ENCODE results near the gene CDH4. TPM values are rescaled to one million over a fixed set of nuclear protein-coding genes. Genes with fewer than 3 reads are reported as not detected.

CDH4 gene
- polyA plus RNA-seq, 2 donors: 0.02 to 0.05 TPM

- Histone ChIP-seq H3K9me3 (ENCODE audit: control insufficient read depth in 2 of 2, insufficient read depth in 1 of 2, low read depth in 1 of 2, low read length in 1 of 2) (peaks cover 0 to 5% of the 10 kb centered on the region in 2 donors), H3K4me1 (ENCODE audit: control insufficient read depth in 2 of 2, insufficient read depth in 2 of 2, low read length in 1 of 2) (no peaks in the 10 kb centered on the region), H3K4me3 (ENCODE audit: low read depth in 1 of 2, low read length in 2 of 2) (no peak overlapping the region), H3K27ac (ENCODE audit: low read depth in 2 of 2, low read length in 1 of 2) (no peak overlapping the region), H3K36me3 (ENCODE audit: control insufficient read depth in 2 of 2, insufficient read depth in 2 of 2, low read length in 1 of 2) (no peaks in the 10 kb centered on the region), H3K27me3 (ENCODE audit: control insufficient read depth in 1 of 2, insufficient read depth in 2 of 2, low read length in 2 of 2) (no peaks in the 10 kb centered on the region)
- 67 to 74% methylated on average over 16 of the region's 16 CpGs for WGBS, 2 donors
Observed at GRCh38 chr20:61875996-61876395, 623.9 kb downstream of the CDH4 start.

DNA sequence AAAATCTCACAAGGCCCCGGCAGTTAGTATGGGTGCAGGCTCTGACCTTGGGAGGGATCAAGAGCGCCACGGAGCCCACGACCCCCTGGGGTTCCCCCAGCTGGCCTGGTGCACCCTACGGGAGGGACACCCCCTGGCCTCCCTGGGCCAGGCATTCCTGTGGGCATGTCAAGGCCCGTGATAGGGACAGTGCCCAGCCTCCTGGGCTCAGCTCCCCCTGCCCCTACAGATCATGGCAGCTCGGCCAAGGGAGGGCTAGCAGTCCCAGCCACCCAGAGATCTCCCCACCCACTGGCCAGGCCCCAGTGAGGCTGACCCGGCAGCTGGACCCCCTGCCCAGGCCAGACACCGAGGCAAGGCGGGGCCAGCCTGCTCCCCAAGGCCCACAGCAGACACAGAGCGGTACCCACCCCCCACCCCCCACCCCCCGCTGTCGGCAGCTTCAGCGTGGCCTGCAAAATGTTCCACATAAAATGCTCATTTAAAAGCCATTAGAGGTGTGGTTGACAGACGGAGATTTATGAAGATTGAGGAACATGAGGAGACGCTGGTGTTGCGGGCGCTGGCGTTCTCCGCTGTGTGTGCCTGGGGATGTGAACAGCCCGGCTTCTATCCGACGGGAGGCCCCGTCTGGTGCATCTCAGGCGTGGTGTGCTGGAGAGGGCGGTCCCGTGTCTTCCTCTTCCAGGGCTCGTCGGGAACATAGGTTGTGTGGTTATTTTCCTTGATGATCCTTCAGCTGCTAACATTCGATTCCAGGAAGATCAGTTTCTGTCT is 625.1 kb downstream of the CDH4 start:
- Histone ChIP-seq H3K4me3 (ENCODE audit: low read depth in 1 of 2, low read length in 2 of 2) (no peak overlapping the region), H3K4me1 (ENCODE audit: control insufficient read depth in 2 of 2, insufficient read depth in 2 of 2, low read length in 1 of 2) (no peaks in the 10 kb centered on the region), H3K27ac (ENCODE audit: low read depth in 2 of 2, low read length in 1 of 2) (no peak overlapping the region), H3K9me3 (ENCODE audit: control insufficient read depth in 2 of 2, insufficient read depth in 1 of 2, low read depth in 1 of 2, low read length in 1 of 2) (peaks cover 0 to 5% of the 10 kb centered on the region in 2 donors), H3K36me3 (ENCODE audit: control insufficient read depth in 2 of 2, insufficient read depth in 2 of 2, low read length in 1 of 2) (no peaks in the 10 kb centered on the region), H3K27me3 (ENCODE audit: control insufficient read depth in 1 of 2, insufficient read depth in 2 of 2, low read length in 2 of 2) (no peaks in the 10 kb centered on the region)
- WGBS, 2 donors: 61 to 67% methylated on average over 30 of the region's 30 CpGs

- no peaks in the 10 kb centered on the region for H3K4me1 ChIP-seq (ENCODE audit: control insufficient read depth in 2 of 2, insufficient read depth in 2 of 2, low read length in 1 of 2)
- WGBS, 2 donors: 73 to 76% methylated on average over 23 of the region's 23 CpGs
- H3K27ac ChIP-seq (ENCODE audit: low read depth in 2 of 2, low read length in 1 of 2): no peak overlapping the region
- no peak overlapping the region for H3K4me3 ChIP-seq (ENCODE audit: low read depth in 1 of 2, low read length in 2 of 2)
- no peaks in the 10 kb centered on the region for H3K36me3 ChIP-seq (ENCODE audit: control insufficient read depth in 2 of 2, insufficient read depth in 2 of 2, low read length in 1 of 2)
- no peaks in the 10 kb centered on the region for H3K27me3 ChIP-seq (ENCODE audit: control insufficient read depth in 1 of 2, insufficient read depth in 2 of 2, low read length in 2 of 2)
- H3K9me3 ChIP-seq (ENCODE audit: control insufficient read depth in 2 of 2, insufficient read depth in 1 of 2, low read depth in 1 of 2, low read length in 1 of 2): no peaks in the 10 kb centered on the region
Observed at GRCh38 chr20:61877776-61878477, 625.9 kb downstream of the CDH4 start.

GRCh38 chr20:61878478-61879302 is 626.6 kb downstream of the CDH4 start:
- Histone ChIP-seq H3K4me3 (ENCODE audit: low read depth in 1 of 2, low read length in 2 of 2) (no peak overlapping the region), H3K4me1 (ENCODE audit: control insufficient read depth in 2 of 2, insufficient read depth in 2 of 2, low read length in 1 of 2) (no peaks in the 10 kb centered on the region), H3K36me3 (ENCODE audit: control insufficient read depth in 2 of 2, insufficient read depth in 2 of 2, low read length in 1 of 2) (no peaks in the 10 kb centered on the region), H3K27me3 (ENCODE audit: control insufficient read depth in 1 of 2, insufficient read depth in 2 of 2, low read length in 2 of 2) (no peaks in the 10 kb centered on the region), H3K9me3 (ENCODE audit: control insufficient read depth in 2 of 2, insufficient read depth in 1 of 2, low read depth in 1 of 2, low read length in 1 of 2) (no peaks in the 10 kb centered on the region), H3K27ac (ENCODE audit: low read depth in 2 of 2, low read length in 1 of 2) (no peak overlapping the region)
- WGBS, 2 donors: 82 to 84% methylated on average over 31 of the region's 31 CpGs

DNA sequence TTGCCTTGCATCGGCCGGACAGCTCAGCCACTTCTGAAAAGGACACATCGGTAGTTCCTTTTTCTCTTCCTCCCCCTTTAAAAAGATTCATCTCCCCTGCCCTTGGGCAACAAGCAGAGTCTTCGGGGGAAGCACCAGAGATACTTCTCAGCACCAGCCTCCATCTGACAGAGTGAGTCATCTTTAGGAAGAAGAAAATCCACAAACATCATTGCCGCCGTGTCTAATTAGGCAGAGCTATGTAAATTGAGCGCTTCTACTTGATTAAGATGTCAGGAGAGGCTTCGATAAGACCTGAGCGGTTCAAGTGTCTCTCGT is 627.2 kb downstream of the CDH4 start:
- no peaks in the 10 kb centered on the region for H3K27me3 ChIP-seq (ENCODE audit: control insufficient read depth in 1 of 2, insufficient read depth in 2 of 2, low read length in 2 of 2)
- WGBS, 2 donors: 78 to 84% methylated on average over 10 of the region's 10 CpGs
- no peak overlapping the region for H3K4me3 ChIP-seq (ENCODE audit: low read depth in 1 of 2, low read length in 2 of 2)
- H3K9me3 ChIP-seq (ENCODE audit: control insufficient read depth in 2 of 2, insufficient read depth in 1 of 2, low read depth in 1 of 2, low read length in 1 of 2): no peaks in the 10 kb centered on the region
- no peak overlapping the region for H3K27ac ChIP-seq (ENCODE audit: low read depth in 2 of 2, low read length in 1 of 2)
- H3K4me1 ChIP-seq (ENCODE audit: control insufficient read depth in 2 of 2, insufficient read depth in 2 of 2, low read length in 1 of 2): no peaks in the 10 kb centered on the region
- no peaks in the 10 kb centered on the region for H3K36me3 ChIP-seq (ENCODE audit: control insufficient read depth in 2 of 2, insufficient read depth in 2 of 2, low read length in 1 of 2)

GRCh38 chr20:61879694-61880093 is 627.6 kb downstream of the CDH4 start:
- Histone ChIP-seq H3K4me1 (ENCODE audit: control insufficient read depth in 2 of 2, insufficient read depth in 2 of 2, low read length in 1 of 2) (no peaks in the 10 kb centered on the region), H3K27ac (ENCODE audit: low read depth in 2 of 2, low read length in 1 of 2) (no peak overlapping the region), H3K9me3 (ENCODE audit: control insufficient read depth in 2 of 2, insufficient read depth in 1 of 2, low read depth in 1 of 2, low read length in 1 of 2) (no peaks in the 10 kb centered on the region), H3K36me3 (ENCODE audit: control insufficient read depth in 2 of 2, insufficient read depth in 2 of 2, low read length in 1 of 2) (no peaks in the 10 kb centered on the region), H3K27me3 (ENCODE audit: control insufficient read depth in 1 of 2, insufficient read depth in 2 of 2, low read length in 2 of 2) (no peaks in the 10 kb centered on the region), H3K4me3 (ENCODE audit: low read depth in 1 of 2, low read length in 2 of 2) (no peak overlapping the region)
- WGBS, 2 donors: 90 to 92% methylated on average over 19 of the region's 19 CpGs

DNA sequence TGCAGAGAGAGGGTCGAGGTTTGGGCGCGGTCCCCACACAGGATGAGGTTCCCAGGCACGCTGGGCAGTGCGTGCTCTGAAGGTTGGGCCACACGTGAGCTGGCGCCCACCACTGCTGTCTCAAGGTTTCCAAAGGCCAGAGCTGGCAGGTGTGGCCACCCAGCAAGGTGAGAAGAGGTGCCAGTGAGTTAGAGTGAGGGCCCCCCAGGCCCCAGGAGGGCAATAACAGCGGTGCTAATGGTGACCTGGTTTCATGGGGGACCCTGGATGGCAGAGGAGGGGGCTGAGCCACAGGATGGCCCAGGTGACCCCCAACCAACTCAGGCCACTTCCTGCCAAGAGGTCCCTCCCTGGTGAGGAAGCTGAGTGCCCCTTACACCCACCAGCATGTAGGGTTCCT is 628.6 kb downstream of the CDH4 start:
- WGBS, 2 donors: 81 to 89% methylated on average over 8 of the region's 8 CpGs
- no peaks in the 10 kb centered on the region for H3K36me3 ChIP-seq (ENCODE audit: control insufficient read depth in 2 of 2, insufficient read depth in 2 of 2, low read length in 1 of 2)
- no peak overlapping the region for H3K4me3 ChIP-seq (ENCODE audit: low read depth in 1 of 2, low read length in 2 of 2)
- H3K27me3 ChIP-seq (ENCODE audit: control insufficient read depth in 1 of 2, insufficient read depth in 2 of 2, low read length in 2 of 2): no peaks in the 10 kb centered on the region
- H3K4me1 ChIP-seq (ENCODE audit: control insufficient read depth in 2 of 2, insufficient read depth in 2 of 2, low read length in 1 of 2): no peaks in the 10 kb centered on the region
- H3K9me3 ChIP-seq (ENCODE audit: control insufficient read depth in 2 of 2, insufficient read depth in 1 of 2, low read depth in 1 of 2, low read length in 1 of 2): no peaks in the 10 kb centered on the region
- no peak overlapping the region for H3K27ac ChIP-seq (ENCODE audit: low read depth in 2 of 2, low read length in 1 of 2)

GRCh38 chr20:61881416-61881815 is 629.4 kb downstream of the CDH4 start:
- no peaks in the 10 kb centered on the region for H3K36me3 ChIP-seq (ENCODE audit: control insufficient read depth in 2 of 2, insufficient read depth in 2 of 2, low read length in 1 of 2)
- H3K4me3 ChIP-seq (ENCODE audit: low read depth in 1 of 2, low read length in 2 of 2): no peak overlapping the region
- no peaks in the 10 kb centered on the region for H3K4me1 ChIP-seq (ENCODE audit: control insufficient read depth in 2 of 2, insufficient read depth in 2 of 2, low read length in 1 of 2)
- no peaks in the 10 kb centered on the region for H3K27me3 ChIP-seq (ENCODE audit: control insufficient read depth in 1 of 2, insufficient read depth in 2 of 2, low read length in 2 of 2)
- WGBS, 2 donors: 65 to 68% methylated on average over 19 of the region's 19 CpGs
- no peak overlapping the region for H3K27ac ChIP-seq (ENCODE audit: low read depth in 2 of 2, low read length in 1 of 2)
- no peaks in the 10 kb centered on the region for H3K9me3 ChIP-seq (ENCODE audit: control insufficient read depth in 2 of 2, insufficient read depth in 1 of 2, low read depth in 1 of 2, low read length in 1 of 2)

DNA sequence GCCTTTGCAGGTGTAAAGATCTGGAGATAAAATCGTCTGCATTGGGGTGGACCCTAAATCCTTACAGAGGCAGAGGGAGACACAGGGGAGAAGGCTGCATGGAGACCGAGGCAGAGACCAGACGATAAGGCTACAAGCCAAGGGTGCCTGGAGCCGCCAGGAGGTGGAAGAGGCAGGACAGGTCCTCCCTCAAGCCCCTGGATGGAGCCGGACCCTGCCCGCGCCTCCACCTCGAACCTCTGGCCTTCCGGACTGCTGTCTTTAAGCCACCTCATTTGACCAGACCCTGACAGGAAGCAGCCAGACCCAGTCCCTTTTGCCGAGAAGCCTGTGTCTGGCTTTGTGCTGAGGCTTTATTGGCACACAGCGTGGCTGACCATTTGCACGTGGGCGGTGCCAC is 629.8 kb downstream of the CDH4 start:
- Histone ChIP-seq H3K27ac (ENCODE audit: low read depth in 2 of 2, low read length in 1 of 2) (no peak overlapping the region), H3K27me3 (ENCODE audit: control insufficient read depth in 1 of 2, insufficient read depth in 2 of 2, low read length in 2 of 2) (no peaks in the 10 kb centered on the region), H3K36me3 (ENCODE audit: control insufficient read depth in 2 of 2, insufficient read depth in 2 of 2, low read length in 1 of 2) (no peaks in the 10 kb centered on the region), H3K9me3 (ENCODE audit: control insufficient read depth in 2 of 2, insufficient read depth in 1 of 2, low read depth in 1 of 2, low read length in 1 of 2) (no peaks in the 10 kb centered on the region), H3K4me3 (ENCODE audit: low read depth in 1 of 2, low read length in 2 of 2) (no peak overlapping the region), H3K4me1 (ENCODE audit: control insufficient read depth in 2 of 2, insufficient read depth in 2 of 2, low read length in 1 of 2) (no peaks in the 10 kb centered on the region)
- WGBS, 2 donors: 81 to 82% methylated on average over 13 of the region's 13 CpGs
